ENCODE data around the gene ST8SIA2.

Gene ST8SIA2

DNA sequence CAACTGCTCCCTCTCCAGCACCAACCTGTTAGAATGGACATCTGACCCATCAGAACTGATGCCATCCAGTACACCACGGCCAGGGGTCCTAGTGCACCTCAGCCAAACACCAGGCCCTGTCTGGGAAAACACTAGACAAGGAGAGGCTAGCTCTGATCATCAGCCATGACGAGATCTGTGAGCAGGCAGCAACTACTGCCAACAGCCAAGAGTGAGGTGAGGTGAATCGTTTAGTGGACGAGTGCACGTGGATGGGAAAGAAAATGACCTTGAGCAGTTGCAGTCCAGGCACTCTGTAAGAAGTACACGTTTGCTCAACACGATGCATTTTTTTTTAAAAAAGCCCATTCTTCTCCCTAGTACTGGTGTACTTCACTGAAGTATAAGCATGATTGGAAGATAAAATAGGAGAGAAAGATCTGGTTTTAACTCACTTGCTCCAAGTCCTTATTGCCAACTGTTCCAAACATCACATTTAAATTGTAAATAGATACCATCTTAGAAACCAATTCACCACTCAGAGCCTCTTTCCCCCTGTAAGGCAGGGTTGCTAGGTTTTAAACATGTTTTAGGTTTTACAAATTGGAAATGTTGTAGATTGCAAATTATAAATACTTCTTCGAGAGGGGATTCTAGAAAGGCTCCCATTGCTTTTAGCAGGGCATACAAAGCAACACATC is 5.7 kb downstream of the ST8SIA2 start:
- H3K79me2 ChIP-seq (ENCODE audit: control insufficient read depth, insufficient read depth, low read length, unreplicated experiment): no peaks in the 10 kb centered on the region
- no peak overlapping the region for H2AFZ ChIP-seq (ENCODE audit: low read length, unreplicated experiment)
- no peaks in the 10 kb centered on the region for H3K36me3 ChIP-seq (ENCODE audit: insufficient read depth, low read length)
- peaks cover 18% of the 10 kb centered on the region for H3K27me3 ChIP-seq (ENCODE audit: insufficient read depth, low read length)
- H3K27ac ChIP-seq (ENCODE audit: low read depth, low read length): no peak overlapping the region
- no peaks in the 10 kb centered on the region for H3K4me1 ChIP-seq (ENCODE audit: control insufficient read depth, insufficient read depth, low read length, unreplicated experiment)
- no peak overlapping the region for H3K4me3 ChIP-seq (ENCODE audit: low read depth, low read length)

GRCh38 chr15:92400573-92400972 is 6.9 kb downstream of the ST8SIA2 start:
- peaks cover 6% of the 10 kb centered on the region for H3K27me3 ChIP-seq (ENCODE audit: insufficient read depth, low read length)
- H3K4me3 ChIP-seq (ENCODE audit: low read depth, low read length): no peak overlapping the region
- no peaks in the 10 kb centered on the region for H3K79me2 ChIP-seq (ENCODE audit: control insufficient read depth, insufficient read depth, low read length, unreplicated experiment)
- H2AFZ ChIP-seq (ENCODE audit: low read length, unreplicated experiment): no peak overlapping the region
- no peaks in the 10 kb centered on the region for H3K36me3 ChIP-seq (ENCODE audit: insufficient read depth, low read length)
- no peaks in the 10 kb centered on the region for H3K4me1 ChIP-seq (ENCODE audit: control insufficient read depth, insufficient read depth, low read length, unreplicated experiment)
- H3K27ac ChIP-seq (ENCODE audit: low read depth, low read length): no peak overlapping the region

- H3K4me3 ChIP-seq (ENCODE audit: low read depth, low read length): no peak overlapping the region
- no peaks in the 10 kb centered on the region for H3K36me3 ChIP-seq (ENCODE audit: insufficient read depth, low read length)
- H2AFZ ChIP-seq (ENCODE audit: low read length, unreplicated experiment): no peak overlapping the region
These were observed 7.5 kb downstream of the ST8SIA2 start for GRCh38 chr15:92400980-92401787.

DNA sequence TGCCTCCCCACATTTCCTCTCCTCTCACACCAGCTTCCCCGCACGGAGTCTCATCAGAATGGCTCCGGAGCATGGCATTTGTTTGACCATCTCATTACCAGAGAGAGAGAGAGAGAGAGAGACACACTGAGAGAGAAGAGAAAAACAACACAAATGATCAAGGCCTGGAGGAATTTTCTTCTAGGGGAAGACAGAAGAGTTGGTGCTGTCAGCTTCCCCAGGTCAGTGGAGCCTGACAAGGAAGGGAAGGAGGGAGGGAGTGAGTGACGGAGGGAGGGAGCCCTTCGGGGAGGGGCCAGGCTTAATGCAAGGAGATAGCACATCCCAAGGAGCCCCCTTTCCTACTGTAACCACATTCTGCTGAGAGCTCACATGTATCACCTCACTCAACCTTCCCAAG is 9.1 kb downstream of the ST8SIA2 start:
- H3K27me3 ChIP-seq (ENCODE audit: insufficient read depth, low read length): no peaks in the 10 kb centered on the region
- no peak overlapping the region for H3K4me3 ChIP-seq (ENCODE audit: low read depth, low read length)
- H2AFZ ChIP-seq (ENCODE audit: low read length, unreplicated experiment): no peak overlapping the region
- no peak overlapping the region for H3K27ac ChIP-seq (ENCODE audit: low read depth, low read length)
- H3K79me2 ChIP-seq (ENCODE audit: control insufficient read depth, insufficient read depth, low read length, unreplicated experiment): no peaks in the 10 kb centered on the region
- no peaks in the 10 kb centered on the region for H3K36me3 ChIP-seq (ENCODE audit: insufficient read depth, low read length)
- no peaks in the 10 kb centered on the region for H3K4me1 ChIP-seq (ENCODE audit: control insufficient read depth, insufficient read depth, low read length, unreplicated experiment)

More at GRCh38 chr15:92400980-92401787, 7.5 kb downstream of the ST8SIA2 start:
- H3K27ac ChIP-seq (ENCODE audit: low read depth, low read length): no peak overlapping the region
- no peaks in the 10 kb centered on the region for H3K27me3 ChIP-seq (ENCODE audit: insufficient read depth, low read length)
- H3K79me2 ChIP-seq (ENCODE audit: control insufficient read depth, insufficient read depth, low read length, unreplicated experiment): no peaks in the 10 kb centered on the region
- no peaks in the 10 kb centered on the region for H3K4me1 ChIP-seq (ENCODE audit: control insufficient read depth, insufficient read depth, low read length, unreplicated experiment)

DNA sequence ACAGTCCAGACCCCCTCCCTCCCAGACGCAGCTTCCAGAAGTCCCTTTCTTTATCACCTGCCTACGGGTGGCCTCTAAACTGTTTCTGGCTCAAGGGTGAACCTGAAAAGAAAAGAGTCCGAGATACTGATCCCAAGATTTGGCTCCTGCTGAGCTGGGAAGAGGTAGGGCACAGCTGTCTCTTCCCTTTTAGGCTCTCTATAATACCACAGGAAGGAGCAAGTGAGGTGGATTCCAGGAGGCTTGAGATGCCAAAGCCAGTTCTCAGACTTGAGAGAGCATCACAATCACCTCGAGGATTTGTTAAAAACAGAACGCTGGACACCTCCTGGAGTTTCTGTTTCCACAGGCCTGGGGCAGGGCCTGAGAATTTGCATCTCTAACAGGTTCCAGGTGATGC is 12.3 kb downstream of the ST8SIA2 start:
- Histone ChIP-seq H3K27ac (ENCODE audit: low read depth, low read length) (no peak overlapping the region), H3K27me3 (ENCODE audit: insufficient read depth, low read length) (no peaks in the 10 kb centered on the region), H3K79me2 (ENCODE audit: control insufficient read depth, insufficient read depth, low read length, unreplicated experiment) (no peaks in the 10 kb centered on the region)

DNA sequence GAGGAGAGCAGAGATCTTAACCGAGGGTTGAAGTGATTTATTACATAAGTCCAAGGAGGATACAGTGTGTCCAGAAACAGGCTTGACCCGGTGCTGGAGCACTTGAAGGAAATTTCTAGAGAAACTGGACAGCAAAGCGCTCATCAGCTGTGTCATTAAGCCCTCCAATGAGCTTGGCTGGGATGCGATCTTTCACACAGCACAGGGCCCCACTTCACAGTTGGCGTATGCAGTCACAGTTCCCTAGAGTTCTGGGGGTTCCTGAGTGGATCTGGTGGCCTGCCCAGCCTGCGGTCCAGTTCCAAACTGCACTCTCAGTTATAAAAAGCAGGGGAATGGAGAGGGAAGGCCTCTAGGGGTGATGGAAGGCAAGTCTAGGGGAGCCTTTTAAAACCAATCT is 13.6 kb downstream of the ST8SIA2 start:
- Histone ChIP-seq H3K27me3 (ENCODE audit: insufficient read depth, low read length) (no peaks in the 10 kb centered on the region), H3K27ac (ENCODE audit: low read depth, low read length) (no peak overlapping the region), H2AFZ (ENCODE audit: low read length, unreplicated experiment) (no peak overlapping the region), H3K36me3 (ENCODE audit: insufficient read depth, low read length) (no peaks in the 10 kb centered on the region), H3K79me2 (ENCODE audit: control insufficient read depth, insufficient read depth, low read length, unreplicated experiment) (no peaks in the 10 kb centered on the region), H3K4me1 (ENCODE audit: control insufficient read depth, insufficient read depth, low read length, unreplicated experiment) (no peaks in the 10 kb centered on the region), H3K4me3 (ENCODE audit: low read depth, low read length) (no peak overlapping the region)

More for the DNA sequence above, 12.3 kb downstream of the ST8SIA2 start:
- Histone ChIP-seq H2AFZ (ENCODE audit: low read length, unreplicated experiment) (no peak overlapping the region), H3K36me3 (ENCODE audit: insufficient read depth, low read length) (no peaks in the 10 kb centered on the region), H3K4me1 (ENCODE audit: control insufficient read depth, insufficient read depth, low read length, unreplicated experiment) (no peaks in the 10 kb centered on the region), H3K4me3 (ENCODE audit: low read depth, low read length) (no peak overlapping the region)

DNA sequence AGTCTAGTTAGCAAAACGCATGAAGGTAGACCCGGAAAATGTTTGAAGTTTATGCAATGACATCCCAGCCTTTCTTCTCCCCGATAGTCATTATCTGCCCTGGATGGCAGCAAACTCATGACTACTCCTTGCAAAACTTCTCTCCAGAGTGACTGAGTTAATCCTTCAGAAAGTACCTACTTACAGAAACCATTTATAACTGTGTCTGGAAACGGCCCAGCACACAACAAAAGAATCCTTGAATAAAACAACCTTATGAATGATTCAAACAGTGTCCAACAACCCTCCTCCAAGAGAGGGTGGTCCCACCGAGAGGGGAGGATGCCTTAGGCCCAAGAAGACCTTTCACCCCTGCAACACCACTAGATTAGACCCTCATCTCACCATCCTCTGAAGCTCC is 14.2 kb downstream of the ST8SIA2 start:
- H2AFZ ChIP-seq (ENCODE audit: low read length, unreplicated experiment): no peak overlapping the region
- H3K79me2 ChIP-seq (ENCODE audit: control insufficient read depth, insufficient read depth, low read length, unreplicated experiment): no peaks in the 10 kb centered on the region
- no peak overlapping the region for H3K4me3 ChIP-seq (ENCODE audit: low read depth, low read length)
- H3K27ac ChIP-seq (ENCODE audit: low read depth, low read length): no peak overlapping the region
- H3K4me1 ChIP-seq (ENCODE audit: control insufficient read depth, insufficient read depth, low read length, unreplicated experiment): no peaks in the 10 kb centered on the region
- no peaks in the 10 kb centered on the region for H3K36me3 ChIP-seq (ENCODE audit: insufficient read depth, low read length)
- no peaks in the 10 kb centered on the region for H3K27me3 ChIP-seq (ENCODE audit: insufficient read depth, low read length)

DNA sequence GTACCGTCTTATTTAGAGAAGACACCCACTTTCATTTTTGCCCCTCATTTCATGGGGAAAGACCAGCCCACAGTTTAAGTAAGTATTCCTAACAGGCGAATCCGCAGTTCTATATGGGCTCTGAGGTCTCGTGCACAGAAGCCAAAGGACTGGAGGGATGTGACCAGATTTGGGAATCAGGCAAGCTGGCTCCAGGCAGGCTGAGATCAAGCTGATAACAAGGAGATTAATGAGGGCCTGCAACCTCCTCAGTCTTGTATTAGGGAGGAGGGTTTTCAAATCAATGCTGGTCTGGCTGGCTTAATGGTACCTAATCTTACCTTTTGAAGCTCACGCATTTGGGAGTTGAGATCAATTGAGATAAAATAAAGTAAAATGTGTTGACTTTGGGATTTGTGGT is 15.3 kb downstream of the ST8SIA2 start:
- Histone ChIP-seq H3K36me3 (ENCODE audit: insufficient read depth, low read length) (no peaks in the 10 kb centered on the region), H3K27ac (ENCODE audit: low read depth, low read length) (no peak overlapping the region), H3K4me1 (ENCODE audit: control insufficient read depth, insufficient read depth, low read length, unreplicated experiment) (no peaks in the 10 kb centered on the region), H3K4me3 (ENCODE audit: low read depth, low read length) (no peak overlapping the region), H2AFZ (ENCODE audit: low read length, unreplicated experiment) (no peak overlapping the region), H3K79me2 (ENCODE audit: control insufficient read depth, insufficient read depth, low read length, unreplicated experiment) (no peaks in the 10 kb centered on the region), H3K27me3 (ENCODE audit: insufficient read depth, low read length) (no peaks in the 10 kb centered on the region)

DNA sequence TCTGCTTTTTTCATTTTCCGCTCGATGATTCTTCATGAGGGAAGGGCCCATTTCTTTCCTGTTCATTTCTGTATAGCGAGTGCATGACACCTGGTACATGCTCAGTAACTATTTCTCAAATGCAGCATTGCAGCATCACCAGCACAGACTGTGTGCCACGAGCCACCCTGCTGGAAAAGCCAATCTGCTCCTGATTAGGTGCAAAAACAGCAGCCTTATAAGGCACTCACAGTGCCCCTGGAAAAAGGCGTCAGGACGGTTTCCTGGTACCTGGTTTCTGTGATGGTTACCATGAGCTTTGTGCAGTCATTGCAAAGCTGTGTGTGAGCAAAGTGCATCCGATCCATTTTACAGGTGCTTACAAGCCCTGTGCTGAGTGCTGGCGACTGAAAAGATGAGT is 15.8 kb downstream of the ST8SIA2 start:
- no peaks in the 10 kb centered on the region for H3K4me1 ChIP-seq (ENCODE audit: control insufficient read depth, insufficient read depth, low read length, unreplicated experiment)
- H3K27ac ChIP-seq (ENCODE audit: low read depth, low read length): no peak overlapping the region
- H3K27me3 ChIP-seq (ENCODE audit: insufficient read depth, low read length): no peaks in the 10 kb centered on the region
- no peak overlapping the region for H2AFZ ChIP-seq (ENCODE audit: low read length, unreplicated experiment)
- no peak overlapping the region for H3K4me3 ChIP-seq (ENCODE audit: low read depth, low read length)
- no peaks in the 10 kb centered on the region for H3K79me2 ChIP-seq (ENCODE audit: control insufficient read depth, insufficient read depth, low read length, unreplicated experiment)
- no peaks in the 10 kb centered on the region for H3K36me3 ChIP-seq (ENCODE audit: insufficient read depth, low read length)

- Histone ChIP-seq H3K27me3 (ENCODE audit: insufficient read depth, low read length) (no peaks in the 10 kb centered on the region), H2AFZ (ENCODE audit: low read length, unreplicated experiment) (no peak overlapping the region), H3K27ac (ENCODE audit: low read depth, low read length) (no peak overlapping the region), H3K79me2 (ENCODE audit: control insufficient read depth, insufficient read depth, low read length, unreplicated experiment) (no peaks in the 10 kb centered on the region), H3K4me1 (ENCODE audit: control insufficient read depth, insufficient read depth, low read length, unreplicated experiment) (no peaks in the 10 kb centered on the region), H3K4me3 (ENCODE audit: low read depth, low read length) (no peak overlapping the region), H3K36me3 (ENCODE audit: insufficient read depth, low read length) (no peaks in the 10 kb centered on the region)
These were observed 16.9 kb downstream of the ST8SIA2 start for GRCh38 chr15:92410537-92410936.

GRCh38 chr15:92411256-92411655 is 17.6 kb downstream of the ST8SIA2 start:
- Histone ChIP-seq H3K27ac (ENCODE audit: low read depth, low read length) (no peak overlapping the region), H2AFZ (ENCODE audit: low read length, unreplicated experiment) (no peak overlapping the region), H3K27me3 (ENCODE audit: insufficient read depth, low read length) (no peaks in the 10 kb centered on the region), H3K36me3 (ENCODE audit: insufficient read depth, low read length) (no peaks in the 10 kb centered on the region), H3K4me1 (ENCODE audit: control insufficient read depth, insufficient read depth, low read length, unreplicated experiment) (no peaks in the 10 kb centered on the region), H3K4me3 (ENCODE audit: low read depth, low read length) (no peak overlapping the region), H3K79me2 (ENCODE audit: control insufficient read depth, insufficient read depth, low read length, unreplicated experiment) (no peaks in the 10 kb centered on the region)
